Stimulated activated naive CD8-positive, alpha-beta T cell treated with anti-CD3 and anti-CD28 coated beads, Interleukin-15, Interleukin-2, amounts not matched to agents 100 U/mL and 50 U/mL, for 24 hours (primary cell): ENCODE measurements around the gene PRPS1L1.

Source experiments
- ATAC-seq: fragments of 150-1000 bp; cut with Tn5 transposase; one replicate; pipeline ENCODE4 v1.10.0; 2021
- DNase-seq: peaks from one replicate; pipeline ENCODE4 v3.0.0; 2021

PRPS1L1 gene

GRCh38 chr7:18013936-18014335, 13.7 kb downstream of the PRPS1L1 start:
- ATAC-seq, result no peak
- DNase-seq, result no peak

DNA sequence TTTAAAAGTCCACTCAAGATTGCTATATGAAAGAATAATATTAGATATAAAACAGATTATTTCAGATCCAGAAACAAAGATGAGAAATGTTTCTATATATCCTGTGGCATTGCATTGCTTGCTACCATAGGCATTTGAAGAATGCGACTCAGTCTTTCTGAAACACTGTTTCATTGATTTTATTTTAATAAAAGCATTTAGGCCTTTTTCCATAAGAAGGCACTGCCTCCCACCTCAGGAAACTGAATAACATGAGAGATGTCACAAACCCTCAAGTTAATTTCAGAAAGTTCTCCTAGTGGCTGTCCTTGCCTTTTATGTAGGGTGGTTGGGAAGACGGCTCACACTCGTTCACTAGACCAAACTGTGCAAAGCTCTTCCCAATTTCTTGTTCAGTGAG, 23.3 kb downstream of the PRPS1L1 start:
- DNase-seq (no peak), ATAC-seq (no peak)

DNA sequence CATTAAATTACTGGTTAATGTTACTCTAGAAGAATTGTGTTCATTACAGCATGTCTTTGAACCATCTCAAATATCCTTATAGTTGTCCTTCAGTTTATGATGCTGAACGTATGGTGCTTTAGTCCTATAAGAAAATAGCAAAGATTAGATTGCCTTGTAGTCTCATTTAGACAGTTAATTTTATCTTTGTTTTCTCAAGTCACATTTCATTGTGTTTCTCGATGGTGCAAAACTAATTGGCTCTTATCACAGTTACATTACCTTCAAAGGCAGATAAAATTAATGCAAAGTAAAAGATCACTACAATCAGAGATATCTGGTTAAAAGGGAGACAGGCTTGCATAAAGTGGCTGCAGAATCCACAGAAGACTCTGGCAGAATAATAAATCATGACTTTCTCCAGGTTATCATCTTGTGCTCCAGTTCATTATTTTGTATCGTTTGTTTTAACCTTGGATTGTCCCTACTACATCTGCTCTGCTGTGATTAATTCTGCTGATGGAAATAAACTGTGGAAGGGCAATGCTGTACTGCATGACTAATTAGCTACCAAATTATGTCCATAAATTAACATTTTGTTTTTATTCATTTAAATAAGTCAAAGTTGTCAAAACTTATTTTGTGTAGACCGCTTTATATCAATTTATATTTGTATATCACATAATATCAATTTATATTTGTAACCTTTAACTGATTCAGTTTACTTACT, 24.2 kb downstream of the PRPS1L1 start:
- ATAC-seq (no peak), DNase-seq (no peak)

DNA sequence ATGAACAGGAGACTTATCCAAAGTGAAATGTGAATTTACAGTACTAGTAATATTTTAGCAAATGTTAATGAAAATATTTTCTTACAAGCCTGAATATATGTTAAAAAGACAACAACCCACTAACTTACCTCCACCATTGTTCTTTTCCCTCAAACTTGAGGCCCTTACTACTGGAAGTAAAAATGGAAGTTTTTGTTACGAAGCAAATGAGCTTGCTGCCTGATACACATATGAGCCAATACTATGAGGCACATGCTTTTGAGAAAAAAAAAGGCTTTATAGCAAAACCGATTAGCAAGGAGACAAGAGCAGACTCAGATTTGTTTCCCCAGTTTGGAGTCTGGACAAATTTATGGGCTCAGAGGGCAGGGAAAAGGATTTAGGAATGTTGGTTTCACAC, 29.0 kb downstream of the PRPS1L1 start:
- ATAC-seq (no peak), DNase-seq (no peak)

DNA sequence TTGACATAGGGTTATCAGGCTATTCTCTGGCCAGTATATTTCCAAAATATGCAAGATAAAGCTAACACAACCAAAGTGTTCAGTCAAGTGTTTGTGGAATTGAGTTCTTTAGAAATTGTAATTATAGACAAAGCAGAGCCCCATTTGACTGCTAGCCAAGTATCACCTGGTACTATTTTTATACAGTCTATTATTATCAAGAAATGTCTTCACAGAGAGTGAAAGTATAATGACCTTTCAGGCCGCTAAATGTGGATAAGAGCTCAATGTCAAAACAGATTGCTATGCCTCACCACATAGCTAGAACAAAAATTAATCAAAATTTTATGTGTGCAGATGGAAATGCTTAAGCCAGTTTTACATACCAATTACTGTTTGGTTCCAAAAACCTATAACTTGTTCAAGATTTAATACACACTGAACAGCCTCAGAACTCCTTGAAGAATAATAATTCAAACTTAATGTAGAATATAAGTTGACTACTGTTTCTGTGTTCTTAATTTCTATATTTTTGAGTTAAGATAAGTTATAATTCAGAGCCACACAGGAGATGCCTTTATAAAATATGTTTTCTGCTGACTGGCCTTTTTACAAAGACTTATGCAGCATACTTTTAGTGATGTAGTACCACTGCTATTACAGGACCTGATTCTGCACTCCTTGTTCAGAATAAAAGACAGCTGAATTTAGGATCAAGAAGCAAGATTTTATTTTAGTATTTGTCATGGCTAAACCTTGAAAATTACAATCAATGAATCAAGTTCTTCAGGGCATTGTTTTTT, 31.0 kb downstream of the PRPS1L1 start:
- no peak for DNase-seq
- ATAC-seq, result no peak

- ATAC-seq, result no peak
- DNase-seq, result no peak
Observed at GRCh38 chr7:17996040-17996439, 31.6 kb downstream of the PRPS1L1 start.

DNA sequence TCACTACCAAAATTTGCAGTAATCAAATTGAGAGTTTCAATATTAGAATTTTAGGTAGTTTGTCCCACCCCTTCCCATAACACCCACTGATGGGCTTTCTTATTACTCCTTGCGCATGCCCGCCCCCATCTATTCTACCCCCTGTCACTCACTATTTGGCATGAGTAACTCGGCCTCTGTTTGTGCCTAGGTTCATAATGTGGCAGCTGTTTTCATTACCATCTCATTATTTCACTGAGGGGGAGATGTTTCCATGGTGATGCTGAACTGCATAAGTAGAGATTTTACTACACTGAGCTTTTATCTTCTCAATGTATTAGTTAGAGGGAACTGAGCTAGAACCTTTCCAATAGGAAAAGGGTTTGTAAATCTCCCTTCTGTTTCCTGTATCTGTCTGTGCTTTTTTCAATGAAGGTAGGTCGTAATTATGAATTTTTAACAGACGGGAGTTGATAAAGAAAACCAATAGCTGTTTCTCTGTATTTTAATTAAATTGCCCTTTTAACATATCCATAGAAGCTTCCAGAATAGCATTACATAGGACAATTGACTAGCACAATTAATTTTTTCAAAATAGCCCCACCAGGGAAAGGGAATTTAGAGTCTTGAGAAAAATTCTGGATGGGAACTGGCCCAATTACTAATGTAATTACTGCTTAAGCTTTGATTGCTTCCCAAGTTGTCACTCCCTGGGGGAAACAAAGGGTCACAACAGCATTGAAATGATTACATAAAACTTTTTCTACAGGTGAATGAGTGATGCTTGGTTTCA, 33.4 kb downstream of the PRPS1L1 start:
- ATAC-seq (peak; percentile 36), DNase-seq (no peak)

GRCh38 chr7:17991866-17992648, 35.6 kb downstream of the PRPS1L1 start:
- DNase-seq (peak; percentile 36), ATAC-seq (no peak)

DNA sequence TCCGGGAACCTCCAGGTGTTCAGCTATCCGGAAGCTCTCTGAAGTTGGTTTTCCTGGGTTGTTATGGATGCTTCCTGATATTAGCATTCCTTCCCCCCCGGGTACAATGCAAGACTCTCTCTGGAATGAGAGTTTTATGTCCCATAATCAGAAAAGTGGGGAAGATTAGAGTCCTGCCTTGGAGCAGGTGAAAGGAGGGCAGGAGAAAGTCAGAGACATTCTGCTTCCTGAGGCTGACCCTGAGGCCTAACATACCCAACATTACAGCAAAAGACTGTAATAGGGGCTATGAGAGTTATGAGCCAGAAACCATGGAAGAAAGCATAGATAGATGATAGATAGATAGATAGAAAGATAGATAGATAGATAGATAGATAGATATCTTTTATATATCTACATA, 36.9 kb downstream of the PRPS1L1 start:
- no peak for ATAC-seq

DNA sequence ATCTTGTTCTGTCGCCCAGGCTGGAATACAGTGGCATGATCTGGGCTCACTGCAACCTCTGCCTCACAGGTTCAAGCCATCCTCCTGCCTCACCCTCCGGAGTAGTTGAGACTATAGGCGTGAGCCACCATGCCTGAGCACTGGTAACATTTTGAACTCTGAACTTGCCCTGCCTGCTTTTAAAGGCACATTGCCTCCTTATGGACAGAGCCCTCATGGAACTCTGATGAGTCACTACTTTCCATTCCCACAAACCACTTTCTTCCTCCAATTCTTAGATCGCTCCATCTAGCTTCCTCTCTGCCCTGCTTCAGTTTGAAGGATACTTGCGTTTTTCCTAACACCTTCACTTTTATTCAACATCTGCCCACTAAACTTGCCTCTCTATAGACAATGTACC, 38.1 kb downstream of the PRPS1L1 start:
- ATAC-seq (no peak), DNase-seq (no peak)

More for the DNA sequence above, 36.9 kb downstream of the PRPS1L1 start:
- no peak for DNase-seq

DNA sequence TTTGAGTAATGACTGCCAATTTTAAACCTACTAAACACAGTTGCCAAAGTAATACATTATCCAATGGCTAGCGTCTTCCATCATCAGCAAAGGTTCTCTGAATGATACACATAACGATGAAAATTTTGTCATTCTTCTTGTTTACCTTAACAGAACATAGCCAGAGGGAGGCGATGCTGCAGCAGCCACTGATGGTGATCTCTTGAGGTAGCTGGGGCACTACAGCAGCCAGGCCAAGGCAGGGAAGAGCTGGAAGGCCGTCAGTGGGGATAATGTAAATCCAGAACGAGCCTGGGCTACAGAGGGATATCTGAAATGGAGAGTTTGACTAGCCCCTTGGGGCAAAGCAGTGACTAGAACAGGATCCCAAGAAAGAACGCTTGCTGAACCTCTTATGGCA, 38.8 kb downstream of the PRPS1L1 start:
- no peak for DNase-seq
- ATAC-seq, result no peak

- DNase-seq, result no peak
- ATAC-seq, result no peak
Observed at GRCh38 chr7:17988141-17988540, 39.5 kb downstream of the PRPS1L1 start.

DNA sequence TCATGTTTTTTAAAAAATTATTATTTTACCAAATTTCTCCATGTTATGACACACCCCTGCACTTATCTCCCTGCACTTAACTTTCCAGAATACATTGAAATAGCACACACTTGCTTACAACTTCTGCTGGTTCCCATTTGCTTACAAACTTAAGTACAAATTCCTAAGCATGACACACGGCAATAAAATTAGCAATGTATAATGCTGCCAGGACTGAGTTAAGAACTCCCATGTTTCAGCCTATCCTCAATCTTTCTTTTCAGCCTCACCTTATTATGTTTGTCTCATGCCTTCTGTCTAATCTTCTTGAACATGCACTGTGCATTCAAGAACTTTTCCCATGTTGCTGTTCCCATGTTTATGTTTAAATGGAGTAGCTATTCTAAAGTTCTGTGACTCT, 40.8 kb downstream of the PRPS1L1 start:
- no peak for DNase-seq
- ATAC-seq, result no peak

DNA sequence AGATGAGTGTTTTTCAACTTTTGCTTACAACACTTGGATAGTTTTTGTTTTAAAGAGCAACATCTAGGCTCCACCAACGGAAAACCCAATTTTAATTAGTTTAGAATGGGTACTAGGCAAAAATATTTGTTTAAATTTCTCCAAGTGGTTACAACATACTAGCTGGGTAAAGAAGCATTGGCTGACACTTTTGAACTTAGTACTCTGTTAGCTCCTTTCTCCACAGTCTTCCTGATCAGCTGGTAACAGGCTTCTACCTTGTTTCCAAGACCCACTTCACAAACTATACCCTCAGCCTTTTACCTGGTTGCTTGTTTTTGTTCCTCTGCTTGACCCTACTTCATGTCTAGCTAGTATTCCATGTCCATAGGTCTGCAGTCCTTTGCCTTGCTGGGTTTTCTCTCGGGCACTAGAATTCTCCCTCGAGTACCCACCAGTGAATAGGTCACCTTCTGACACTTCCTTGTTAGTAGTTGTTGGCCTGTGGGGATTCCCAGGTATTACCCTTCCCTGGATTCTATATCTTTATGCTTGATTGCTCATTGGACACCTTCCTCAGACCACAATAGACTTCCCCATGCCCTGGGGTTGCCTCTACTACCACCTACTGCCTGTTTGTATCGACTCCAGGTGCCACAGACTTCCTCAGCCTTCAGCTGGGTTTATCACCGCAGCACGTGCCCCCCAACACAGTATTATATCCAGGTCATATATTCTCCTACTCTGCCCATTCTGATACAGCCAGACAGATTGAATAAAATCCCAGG, 42.0 kb downstream of the PRPS1L1 start:
- DNase-seq (no peak), ATAC-seq (no peak)

DNA sequence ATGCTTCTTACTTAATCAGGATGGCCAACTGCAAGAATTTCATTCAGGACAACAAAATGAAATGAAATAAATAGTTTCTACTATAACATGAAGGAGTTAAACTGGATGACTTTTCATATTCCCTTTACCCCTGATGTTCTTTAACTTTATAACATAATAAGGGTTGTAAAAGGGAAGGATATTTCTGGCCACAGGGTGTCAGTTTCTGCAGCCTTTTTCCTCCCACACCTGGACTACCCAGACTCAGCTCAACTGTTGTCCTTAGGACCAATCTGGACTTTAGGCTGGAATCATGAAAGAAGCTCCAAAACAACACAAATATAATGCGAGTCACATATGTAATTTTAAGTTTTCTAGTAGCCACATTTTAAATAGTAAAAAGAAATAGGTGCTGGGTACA, 43.4 kb downstream of the PRPS1L1 start:
- DNase-seq, result no peak
- no peak for ATAC-seq

GRCh38 chr7:17983221-17984062, 44.2 kb downstream of the PRPS1L1 start:
- ATAC-seq (no peak), DNase-seq (no peak)

DNA sequence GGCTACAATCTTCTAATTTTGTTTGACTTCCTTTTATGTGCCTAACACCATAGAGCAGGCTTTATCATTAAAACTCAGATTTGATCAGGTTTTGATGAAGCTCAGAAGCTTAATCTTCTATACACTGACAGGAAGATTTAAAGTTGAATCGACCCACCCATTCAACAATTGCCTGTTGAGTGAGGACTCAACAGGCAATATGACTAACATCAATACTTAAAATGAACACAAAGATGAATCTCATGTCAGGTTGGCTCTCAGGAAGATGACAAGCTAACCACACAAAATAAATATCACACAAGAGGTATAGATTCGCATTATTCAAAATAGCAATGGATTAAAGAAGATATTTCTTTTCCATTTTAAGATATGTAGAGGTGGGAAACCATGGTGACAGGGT, 50.7 kb downstream of the PRPS1L1 start:
- ATAC-seq, result no peak
- no peak for DNase-seq
